ENCODE data around the gene SMIM43. TPM values are rescaled to one million over a fixed set of nuclear protein-coding genes. Genes with fewer than 3 reads are reported as not detected.

SMIM43 gene
- total and polyA plus RNA-seq, 2 donors (not counting 1 experiment from before 2014, with no cell fraction given), result not detected

- H3K27ac ChIP-seq (ENCODE audit: low read length in 2 of 2), result no peak overlapping the region
- CTCF ChIA-PET, result no interaction called here
- H3K27me3 Mint-ChIP-seq, result peaks cover 34% of the 10 kb centered on the region
- no peak for DNase-seq
- no peak overlapping the region for H3K4me2 ChIP-seq (replicated peaks; ENCODE audit: low read depth, low read length, poor library complexity, severe bottlenecking)
- no peaks in the 10 kb centered on the region for H3K79me2 ChIP-seq (ENCODE audit: control insufficient read depth, insufficient read depth, low read length)
- H3K9ac ChIP-seq (ENCODE audit: low read length), result no peak overlapping the region
- H3K9me3 Mint-ChIP-seq (ENCODE audit: insufficient read depth), result no peaks in the 10 kb centered on the region
- POLR2A ChIA-PET, result no interaction called here
- no peak for ATAC-seq (ENCODE audit: low read depth)
- H3K4me1 ChIP-seq (ENCODE audit: control insufficient read depth in 2 of 2, insufficient read depth in 2 of 2, low read length in 2 of 2), result no peaks in the 10 kb centered on the region
- no peak overlapping the region for H3K4me3 Mint-ChIP-seq
- H3K27me3 ChIP-seq (replicated peaks in 1 of 4; ENCODE audit: control extremely low read depth in 1 of 4, control insufficient read depth in 3 of 4, insufficient read depth in 4 of 4, low read length in 3 of 4), result peaks cover 0 to 4% (median 0%) of the 10 kb centered on the region in 4 experiments
- H3K27ac Mint-ChIP-seq, result no peak overlapping the region
- no peaks in the 10 kb centered on the region for H3K36me3 ChIP-seq (replicated peaks in 1 of 2; ENCODE audit: control extremely low read depth in 1 of 2, control insufficient read depth in 1 of 2, extremely low read depth in 1 of 2, insufficient read depth in 2 of 2, low read length in 1 of 2)
- H2AFZ ChIP-seq (ENCODE audit: insufficient read depth, low read depth, low read length, poor library complexity, severe bottlenecking), result no peak overlapping the region
- 70% methylated on average over 1 of the region's 4 CpGs for WGBS (ENCODE audit: insufficient coverage)
- TF ChIP-seq EZH2 (IDR thresholded peaks at IDR 0.05; ENCODE audit: borderline replicate concordance, insufficient read depth, low read depth, low read length, poor library complexity, severe bottlenecking) (no peak), CTCF (IDR thresholded peaks at IDR 0.05) (no peak)
- H3K9me3 ChIP-seq (ENCODE audit: control extremely low read depth in 1 of 3, control insufficient read depth in 2 of 3, insufficient read depth in 1 of 3, low read length in 2 of 3), result no peaks in the 10 kb centered on the region
- H3K4me3 ChIP-seq (ENCODE audit: control extremely low read depth in 1 of 5, extremely low read depth in 1 of 5, insufficient read depth in 1 of 5, low read depth in 2 of 5, low read length in 4 of 5), result no peak overlapping the region
- H3K4me1 Mint-ChIP-seq, result no peaks in the 10 kb centered on the region
- intact Hi-C loops (cut with micrococcal nuclease), result no loop called here
- H4K20me1 ChIP-seq (ENCODE audit: control insufficient read depth, insufficient read depth, low read length, poor library complexity, severe bottlenecking), result no peaks in the 10 kb centered on the region
Observed at GRCh38 chr4:121749225-121749624, 15.7 kb downstream of the SMIM43 start.

DNA sequence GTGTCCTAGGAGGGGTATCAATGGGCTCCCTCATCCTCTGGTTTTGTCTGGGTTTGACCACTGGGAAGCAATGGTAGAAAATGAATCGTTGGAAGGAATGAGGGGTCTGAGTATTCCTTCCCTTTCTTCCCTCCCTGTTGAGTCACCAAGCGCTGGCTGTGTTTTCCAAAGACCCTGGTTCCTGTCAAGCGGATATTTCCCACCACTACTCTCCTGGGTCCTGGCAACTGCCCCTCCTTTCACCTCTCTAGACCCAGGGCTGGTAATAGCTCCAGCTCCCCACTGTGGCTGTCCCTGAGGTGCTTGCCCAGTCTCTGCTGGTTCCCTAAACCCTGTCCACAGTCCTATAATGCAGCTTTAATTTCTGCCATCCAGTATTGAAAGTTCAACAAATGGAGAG, 22.2 kb downstream of the SMIM43 start:
- peaks cover 12% of the 10 kb centered on the region for H3K27me3 Mint-ChIP-seq
- Histone ChIP-seq H3K79me2 (ENCODE audit: control insufficient read depth, insufficient read depth, low read length) (no peaks in the 10 kb centered on the region), H3K27ac (ENCODE audit: low read length in 2 of 2) (no peak overlapping the region), H4K20me1 (ENCODE audit: control insufficient read depth, insufficient read depth, low read length, poor library complexity, severe bottlenecking) (no peaks in the 10 kb centered on the region), H3K4me3 (ENCODE audit: control extremely low read depth in 1 of 5, extremely low read depth in 1 of 5, insufficient read depth in 1 of 5, low read depth in 2 of 5, low read length in 4 of 5) (no peak overlapping the region), H3K9me3 (ENCODE audit: control extremely low read depth in 1 of 3, control insufficient read depth in 2 of 3, insufficient read depth in 1 of 3, low read length in 2 of 3) (no peaks in the 10 kb centered on the region), H3K4me2 (replicated peaks; ENCODE audit: low read depth, low read length, poor library complexity, severe bottlenecking) (no peak overlapping the region), H3K36me3 (replicated peaks in 1 of 2; ENCODE audit: control extremely low read depth in 1 of 2, control insufficient read depth in 1 of 2, extremely low read depth in 1 of 2, insufficient read depth in 2 of 2, low read length in 1 of 2) (no peaks in the 10 kb centered on the region), H3K4me1 (ENCODE audit: control insufficient read depth in 2 of 2, insufficient read depth in 2 of 2, low read length in 2 of 2) (no peaks in the 10 kb centered on the region), H2AFZ (ENCODE audit: insufficient read depth, low read depth, low read length, poor library complexity, severe bottlenecking) (no peak overlapping the region), H3K27me3 (replicated peaks in 1 of 4; ENCODE audit: control extremely low read depth in 1 of 4, control insufficient read depth in 3 of 4, insufficient read depth in 4 of 4, low read length in 3 of 4) (no peaks in the 10 kb centered on the region), H3K9ac (ENCODE audit: low read length) (no peak overlapping the region)
- no peak overlapping the region for H3K27ac Mint-ChIP-seq
- H3K9me3 Mint-ChIP-seq (ENCODE audit: insufficient read depth), result no peaks in the 10 kb centered on the region
- intact Hi-C loops (cut with micrococcal nuclease), result no loop called here
- CTCF ChIA-PET, result interaction anchor here (1.4 to 1.5 kb wide), 2 partner anchors 8 to 10 kb away, joined by 3 read pairs; no protein-coding TSS in a partner anchor
- no peak for ATAC-seq (ENCODE audit: low read depth)
- WGBS (ENCODE audit: insufficient coverage), result 75% methylated on average over 2 of the region's 3 CpGs
- POLR2A ChIA-PET, result no interaction called here
- TF ChIP-seq EZH2 (IDR thresholded peaks at IDR 0.05; ENCODE audit: borderline replicate concordance, insufficient read depth, low read depth, low read length, poor library complexity, severe bottlenecking) (no peak), CTCF (IDR thresholded peaks at IDR 0.05) (no peak)
- no peak for DNase-seq
- H3K4me3 Mint-ChIP-seq, result no peak overlapping the region
- H3K4me1 Mint-ChIP-seq, result no peaks in the 10 kb centered on the region

All from B cell (primary cell).